SK-N-SH treated with all-trans-retinoic acid at 6 μM for 48 hours (cell line): Measurements from ENCODE around the gene TESPA1.

ENCODE experiments used
- ATAC-seq: fragments of 200-7000 bp; cut with Tn5 transposase; 3 replicates; pipeline ENCODE4 v1.9.1; 2020; ENCODE audit warnings: mild to moderate bottlenecking, moderate library complexity
- BACH2 ChIP-seq: fragments of 250-450 bp; sonication (Bioruptor Pico); IDR thresholded peaks from 2 replicates; pipeline ENCODE4 v1.9.0; 2021; ENCODE audit warnings: mild to moderate bottlenecking, borderline replicate concordance
- CREB5 ChIP-seq: fragments of 250-450 bp; sonication (Bioruptor Pico); IDR thresholded peaks from 2 replicates; pipeline ENCODE4 v1.5.1; 2020; ENCODE audit warnings: low read depth, mild to moderate bottlenecking, moderate library complexity
- GLIS3 ChIP-seq: fragments of 250-450 bp; sonication (Bioruptor Pico); IDR thresholded peaks from 2 replicates; pipeline ENCODE4 v1.5.0; 2020; ENCODE audit warnings: mild to moderate bottlenecking, moderate library complexity
- OSR1 ChIP-seq: fragments of 250-450 bp; sonication (Bioruptor Pico); IDR thresholded peaks from 2 replicates; pipeline ENCODE4 v1.8.0; 2022; ENCODE audit warnings: moderate library complexity, mild to moderate bottlenecking, inconsistent platforms
- TF ChIP-seq, protein P1 (sequence below): fragments of 250-450 bp; sonication (Bioruptor Pico); IDR thresholded peaks from 2 replicates; pipeline ENCODE4 v1.8.0; 2020; ENCODE audit warnings: mild to moderate bottlenecking, moderate library complexity, borderline replicate concordance

Gene TESPA1

GRCh38 chr12:54917001-54917488, 67.5 kb downstream of the TESPA1 start:
- TF ChIP-seq CREB5 (CRISPR knock-in tag): no peak
- no peak for TF ChIP-seq GLIS3 (CRISPR knock-in tag)
- TF ChIP-seq, protein P1, sequence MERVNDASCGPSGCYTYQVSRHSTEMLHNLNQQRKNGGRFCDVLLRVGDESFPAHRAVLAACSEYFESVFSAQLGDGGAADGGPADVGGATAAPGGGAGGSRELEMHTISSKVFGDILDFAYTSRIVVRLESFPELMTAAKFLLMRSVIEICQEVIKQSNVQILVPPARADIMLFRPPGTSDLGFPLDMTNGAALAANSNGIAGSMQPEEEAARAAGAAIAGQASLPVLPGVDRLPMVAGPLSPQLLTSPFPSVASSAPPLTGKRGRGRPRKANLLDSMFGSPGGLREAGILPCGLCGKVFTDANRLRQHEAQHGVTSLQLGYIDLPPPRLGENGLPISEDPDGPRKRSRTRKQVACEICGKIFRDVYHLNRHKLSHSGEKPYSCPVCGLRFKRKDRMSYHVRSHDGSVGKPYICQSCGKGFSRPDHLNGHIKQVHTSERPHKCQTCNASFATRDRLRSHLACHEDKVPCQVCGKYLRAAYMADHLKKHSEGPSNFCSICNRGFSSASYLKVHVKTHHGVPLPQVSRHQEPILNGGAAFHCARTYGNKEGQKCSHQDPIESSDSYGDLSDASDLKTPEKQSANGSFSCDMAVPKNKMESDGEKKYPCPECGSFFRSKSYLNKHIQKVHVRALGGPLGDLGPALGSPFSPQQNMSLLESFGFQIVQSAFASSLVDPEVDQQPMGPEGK: no peak
- TF ChIP-seq OSR1 (CRISPR knock-in tag): no peak
- TF ChIP-seq BACH2 (CRISPR knock-in tag): no peak
- ATAC-seq: no peak
